ENCODE data around the gene SFMBT1. TPM values are rescaled to one million over a fixed set of nuclear protein-coding genes. Genes with fewer than 3 reads are reported as not detected.

Gene SFMBT1
- polyA plus RNA-seq, 2 donors: 2.3 to 3.7 TPM

- no peaks in the 10 kb centered on the region for H3K27me3 ChIP-seq (ENCODE audit: control insufficient read depth in 1 of 2, insufficient read depth in 2 of 2, low read length in 2 of 2)
- no peaks in the 10 kb centered on the region for H3K4me1 ChIP-seq (ENCODE audit: control insufficient read depth in 2 of 2, insufficient read depth in 2 of 2, low read length in 1 of 2)
- 78 to 94% methylated on average over 5 of the region's 5 CpGs for WGBS, 2 donors
- H3K27ac ChIP-seq (ENCODE audit: low read depth in 2 of 2, low read length in 1 of 2): no peak overlapping the region
- H3K4me3 ChIP-seq (ENCODE audit: low read depth in 1 of 2, low read length in 2 of 2): no peak overlapping the region
- H3K36me3 ChIP-seq (ENCODE audit: control insufficient read depth in 2 of 2, insufficient read depth in 2 of 2, low read length in 1 of 2): no peaks in the 10 kb centered on the region
- peaks cover 0 to 3% of the 10 kb centered on the region in 2 donors for H3K9me3 ChIP-seq (ENCODE audit: control insufficient read depth in 2 of 2, insufficient read depth in 1 of 2, low read depth in 1 of 2, low read length in 1 of 2)
Measured at GRCh38 chr3:52979190-52979983, 66.5 kb downstream of the SFMBT1 start.

- Histone ChIP-seq H3K4me1 (ENCODE audit: control insufficient read depth in 2 of 2, insufficient read depth in 2 of 2, low read length in 1 of 2) (no peaks in the 10 kb centered on the region), H3K4me3 (ENCODE audit: low read depth in 1 of 2, low read length in 2 of 2) (no peak overlapping the region), H3K36me3 (ENCODE audit: control insufficient read depth in 2 of 2, insufficient read depth in 2 of 2, low read length in 1 of 2) (no peaks in the 10 kb centered on the region), H3K27ac (ENCODE audit: low read depth in 2 of 2, low read length in 1 of 2) (no peak overlapping the region), H3K9me3 (ENCODE audit: control insufficient read depth in 2 of 2, insufficient read depth in 1 of 2, low read depth in 1 of 2, low read length in 1 of 2) (peaks cover 0 to 3% of the 10 kb centered on the region in 2 donors), H3K27me3 (ENCODE audit: control insufficient read depth in 1 of 2, insufficient read depth in 2 of 2, low read length in 2 of 2) (no peaks in the 10 kb centered on the region)
- WGBS, 2 donors: 77 to 79% methylated on average over 3 of the region's 3 CpGs
Measured at GRCh38 chr3:52978109-52978754, 67.6 kb downstream of the SFMBT1 start.

- no peak overlapping the region for H3K4me3 ChIP-seq (ENCODE audit: low read depth in 1 of 2, low read length in 2 of 2)
- H3K4me1 ChIP-seq (ENCODE audit: control insufficient read depth in 2 of 2, insufficient read depth in 2 of 2, low read length in 1 of 2): no peaks in the 10 kb centered on the region
- no peaks in the 10 kb centered on the region for H3K9me3 ChIP-seq (ENCODE audit: control insufficient read depth in 2 of 2, insufficient read depth in 1 of 2, low read depth in 1 of 2, low read length in 1 of 2)
- no peak overlapping the region for H3K27ac ChIP-seq (ENCODE audit: low read depth in 2 of 2, low read length in 1 of 2)
- H3K36me3 ChIP-seq (ENCODE audit: control insufficient read depth in 2 of 2, insufficient read depth in 2 of 2, low read length in 1 of 2): no peaks in the 10 kb centered on the region
- no peaks in the 10 kb centered on the region for H3K27me3 ChIP-seq (ENCODE audit: control insufficient read depth in 1 of 2, insufficient read depth in 2 of 2, low read length in 2 of 2)
- WGBS, 2 donors: 65 to 70% methylated on average over 4 of the region's 4 CpGs
Measured at GRCh38 chr3:52973806-52974205, 72.1 kb downstream of the SFMBT1 start.

GRCh38 chr3:52971895-52972294 is 74.0 kb downstream of the SFMBT1 start:
- Histone ChIP-seq H3K9me3 (ENCODE audit: control insufficient read depth in 2 of 2, insufficient read depth in 1 of 2, low read depth in 1 of 2, low read length in 1 of 2) (no peaks in the 10 kb centered on the region), H3K27ac (ENCODE audit: low read depth in 2 of 2, low read length in 1 of 2) (no peak overlapping the region), H3K4me1 (ENCODE audit: control insufficient read depth in 2 of 2, insufficient read depth in 2 of 2, low read length in 1 of 2) (no peaks in the 10 kb centered on the region), H3K36me3 (ENCODE audit: control insufficient read depth in 2 of 2, insufficient read depth in 2 of 2, low read length in 1 of 2) (no peaks in the 10 kb centered on the region), H3K4me3 (ENCODE audit: low read depth in 1 of 2, low read length in 2 of 2) (no peak overlapping the region), H3K27me3 (ENCODE audit: control insufficient read depth in 1 of 2, insufficient read depth in 2 of 2, low read length in 2 of 2) (no peaks in the 10 kb centered on the region)
- WGBS, 2 donors: 72 to 84% methylated on average over 3 of the region's 3 CpGs

GRCh38 chr3:52967398-52967797 is 78.5 kb downstream of the SFMBT1 start:
- 93 to 94% methylated on average over 2 of the region's 2 CpGs for WGBS, 2 donors
- no peaks in the 10 kb centered on the region for H3K9me3 ChIP-seq (ENCODE audit: control insufficient read depth in 2 of 2, insufficient read depth in 1 of 2, low read depth in 1 of 2, low read length in 1 of 2)
- H3K27me3 ChIP-seq (ENCODE audit: control insufficient read depth in 1 of 2, insufficient read depth in 2 of 2, low read length in 2 of 2): no peaks in the 10 kb centered on the region
- H3K36me3 ChIP-seq (ENCODE audit: control insufficient read depth in 2 of 2, insufficient read depth in 2 of 2, low read length in 1 of 2): no peaks in the 10 kb centered on the region
- no peaks in the 10 kb centered on the region for H3K4me1 ChIP-seq (ENCODE audit: control insufficient read depth in 2 of 2, insufficient read depth in 2 of 2, low read length in 1 of 2)
- H3K4me3 ChIP-seq (ENCODE audit: low read depth in 1 of 2, low read length in 2 of 2): no peak overlapping the region
- H3K27ac ChIP-seq (ENCODE audit: low read depth in 2 of 2, low read length in 1 of 2): no peak overlapping the region

GRCh38 chr3:52962160-52962559 is 83.7 kb downstream of the SFMBT1 start:
- H3K4me1 ChIP-seq (ENCODE audit: control insufficient read depth in 2 of 2, insufficient read depth in 2 of 2, low read length in 1 of 2): no peaks in the 10 kb centered on the region
- no peak overlapping the region for H3K4me3 ChIP-seq (ENCODE audit: low read depth in 1 of 2, low read length in 2 of 2)
- H3K27ac ChIP-seq (ENCODE audit: low read depth in 2 of 2, low read length in 1 of 2): no peak overlapping the region
- WGBS, 2 donors: 82 to 87% methylated on average over 2 of the region's 2 CpGs
- H3K27me3 ChIP-seq (ENCODE audit: control insufficient read depth in 1 of 2, insufficient read depth in 2 of 2, low read length in 2 of 2): no peaks in the 10 kb centered on the region
- H3K36me3 ChIP-seq (ENCODE audit: control insufficient read depth in 2 of 2, insufficient read depth in 2 of 2, low read length in 1 of 2): no peaks in the 10 kb centered on the region
- H3K9me3 ChIP-seq (ENCODE audit: control insufficient read depth in 2 of 2, insufficient read depth in 1 of 2, low read depth in 1 of 2, low read length in 1 of 2): no peaks in the 10 kb centered on the region

GRCh38 chr3:52959773-52960172 is 86.1 kb downstream of the SFMBT1 start:
- H3K4me3 ChIP-seq (ENCODE audit: low read depth in 1 of 2, low read length in 2 of 2): no peak overlapping the region
- H3K36me3 ChIP-seq (ENCODE audit: control insufficient read depth in 2 of 2, insufficient read depth in 2 of 2, low read length in 1 of 2): no peaks in the 10 kb centered on the region
- H3K27ac ChIP-seq (ENCODE audit: low read depth in 2 of 2, low read length in 1 of 2): no peak overlapping the region
- H3K9me3 ChIP-seq (ENCODE audit: control insufficient read depth in 2 of 2, insufficient read depth in 1 of 2, low read depth in 1 of 2, low read length in 1 of 2): no peaks in the 10 kb centered on the region
- 98% methylated on average over 2 of the region's 2 CpGs for WGBS, 2 donors
- no peaks in the 10 kb centered on the region for H3K4me1 ChIP-seq (ENCODE audit: control insufficient read depth in 2 of 2, insufficient read depth in 2 of 2, low read length in 1 of 2)
- no peaks in the 10 kb centered on the region for H3K27me3 ChIP-seq (ENCODE audit: control insufficient read depth in 1 of 2, insufficient read depth in 2 of 2, low read length in 2 of 2)

GRCh38 chr3:52939600-52939999 is 106.3 kb downstream of the SFMBT1 start:
- no peaks in the 10 kb centered on the region for H3K27me3 ChIP-seq (ENCODE audit: control insufficient read depth in 1 of 2, insufficient read depth in 2 of 2, low read length in 2 of 2)
- H3K36me3 ChIP-seq (ENCODE audit: control insufficient read depth in 2 of 2, insufficient read depth in 2 of 2, low read length in 1 of 2): no peaks in the 10 kb centered on the region

GRCh38 chr3:52934630-52935530 is 111.0 kb downstream of the SFMBT1 start:
- Histone ChIP-seq H3K9me3 (ENCODE audit: control insufficient read depth in 2 of 2, insufficient read depth in 1 of 2, low read depth in 1 of 2, low read length in 1 of 2) (no peaks in the 10 kb centered on the region), H3K4me3 (ENCODE audit: low read depth in 1 of 2, low read length in 2 of 2) (no peak overlapping the region)
- WGBS, 2 donors: 9 to 11% methylated on average over 8 of the region's 8 CpGs

More at GRCh38 chr3:52939600-52939999, 106.3 kb downstream of the SFMBT1 start:
- Histone ChIP-seq H3K27ac (ENCODE audit: low read depth in 2 of 2, low read length in 1 of 2) (no peak overlapping the region), H3K9me3 (ENCODE audit: control insufficient read depth in 2 of 2, insufficient read depth in 1 of 2, low read depth in 1 of 2, low read length in 1 of 2) (no peaks in the 10 kb centered on the region), H3K4me1 (ENCODE audit: control insufficient read depth in 2 of 2, insufficient read depth in 2 of 2, low read length in 1 of 2) (no peaks in the 10 kb centered on the region), H3K4me3 (ENCODE audit: low read depth in 1 of 2, low read length in 2 of 2) (no peak overlapping the region)

More at GRCh38 chr3:52934630-52935530, 111.0 kb downstream of the SFMBT1 start:
- Histone ChIP-seq H3K36me3 (ENCODE audit: control insufficient read depth in 2 of 2, insufficient read depth in 2 of 2, low read length in 1 of 2) (peaks cover 2% of the 10 kb centered on the region in 2 donors), H3K27ac (ENCODE audit: low read depth in 2 of 2, low read length in 1 of 2) (no peak overlapping the region), H3K27me3 (ENCODE audit: control insufficient read depth in 1 of 2, insufficient read depth in 2 of 2, low read length in 2 of 2) (no peaks in the 10 kb centered on the region), H3K4me1 (ENCODE audit: control insufficient read depth in 2 of 2, insufficient read depth in 2 of 2, low read length in 1 of 2) (no peaks in the 10 kb centered on the region)

All from esophagus (tissue), 2 donors.